ENCODE data around the gene EPN1. TPM values are rescaled to one million over a fixed set of nuclear protein-coding genes. Genes with fewer than 3 reads are reported as not detected.
A peak's percentile ranks its signal among the peaks of the same experiment; 100 is the strongest.

EPN1 gene
- total and polyA plus RNA-seq, 2 donors (not counting 1 experiment from before 2014, with no cell fraction given): 47.1 to 48.6 TPM

- H4K20me1 ChIP-seq (ENCODE audit: control insufficient read depth, extremely low read depth, insufficient read depth, low read length): peaks cover 2% of the 10 kb centered on the region
- H2AFZ ChIP-seq (ENCODE audit: low read length): no peak overlapping the region
- no peak overlapping the region for H3K4me3 ChIP-seq (replicated peaks in 1 of 4; ENCODE audit: control extremely low read depth in 1 of 4, insufficient read depth in 1 of 4, low read depth in 3 of 4, low read length in 4 of 4)
- no peaks in the 10 kb centered on the region for H3K9me3 ChIP-seq (ENCODE audit: control insufficient read depth, insufficient read depth, low read depth, low read length)
- peak overlapping the region; percentile 99 for H3K4me2 ChIP-seq (ENCODE audit: extremely low read depth, insufficient read depth, low read length)
- H3K36me3 ChIP-seq (ENCODE audit: control insufficient read depth, insufficient read depth, low read length): peaks cover 24% of the 10 kb centered on the region
- TF ChIP-seq EZH2 (IDR thresholded peaks at IDR 0.05; ENCODE audit: low read length, missing control alignments) (no peak), CTCF (conservative IDR thresholded peaks at IDR 0.05 in 1 of 2, IDR thresholded peaks at IDR 0.05 in 1 of 2; ENCODE audit: low read depth in 1 of 2, low read length in 2 of 2) (no peak)
- no peak overlapping the region for H3K9ac ChIP-seq (ENCODE audit: insufficient read depth, low read length)
- H3K27me3 ChIP-seq (ENCODE audit: control insufficient read depth, insufficient read depth, low read length): no peaks in the 10 kb centered on the region
- peaks cover 17% of the 10 kb centered on the region for H3K4me1 ChIP-seq (ENCODE audit: control insufficient read depth, extremely low read depth, insufficient read depth, low read length)
- DNase-seq (ENCODE audit: low read depth in 2 of 2): no peak
- H3K27ac ChIP-seq (ENCODE audit: insufficient read depth, low read length): no peak overlapping the region
- peaks cover 75% of the 10 kb centered on the region for H3K79me2 ChIP-seq (ENCODE audit: control insufficient read depth, insufficient read depth, low read length)
Measured at GRCh38 chr19:55677572-55678028, 2.6 kb downstream of the EPN1 start.

- no peak overlapping the region for H3K9ac ChIP-seq (ENCODE audit: insufficient read depth, low read length)
- H3K27ac ChIP-seq (ENCODE audit: insufficient read depth, low read length): no peak overlapping the region
- peaks cover 73% of the 10 kb centered on the region for H3K79me2 ChIP-seq (ENCODE audit: control insufficient read depth, insufficient read depth, low read length)
Measured at GRCh38 chr19:55678121-55678671, 3.2 kb downstream of the EPN1 start.

More at GRCh38 chr19:55678121-55678671, 3.2 kb downstream of the EPN1 start:
- no peak overlapping the region for H3K4me2 ChIP-seq (ENCODE audit: extremely low read depth, insufficient read depth, low read length)
- H2AFZ ChIP-seq (ENCODE audit: low read length): no peak overlapping the region
- no peaks in the 10 kb centered on the region for H3K9me3 ChIP-seq (ENCODE audit: control insufficient read depth, insufficient read depth, low read depth, low read length)
- H3K27me3 ChIP-seq (ENCODE audit: control insufficient read depth, insufficient read depth, low read length): no peaks in the 10 kb centered on the region
- TF ChIP-seq EZH2 (IDR thresholded peaks at IDR 0.05; ENCODE audit: low read length, missing control alignments) (no peak), CTCF (conservative IDR thresholded peaks at IDR 0.05 in 1 of 2, IDR thresholded peaks at IDR 0.05 in 1 of 2; ENCODE audit: low read depth in 1 of 2, low read length in 2 of 2) (no peak)
- H3K4me3 ChIP-seq (replicated peaks in 1 of 4; ENCODE audit: control extremely low read depth in 1 of 4, insufficient read depth in 1 of 4, low read depth in 3 of 4, low read length in 4 of 4): no peak overlapping the region
- DNase-seq (ENCODE audit: low read depth in 2 of 2): no peak
- peaks cover 2% of the 10 kb centered on the region for H4K20me1 ChIP-seq (ENCODE audit: control insufficient read depth, extremely low read depth, insufficient read depth, low read length)
- peaks cover 24% of the 10 kb centered on the region for H3K36me3 ChIP-seq (ENCODE audit: control insufficient read depth, insufficient read depth, low read length)
- peaks cover 17% of the 10 kb centered on the region for H3K4me1 ChIP-seq (ENCODE audit: control insufficient read depth, extremely low read depth, insufficient read depth, low read length)

Data from fibroblast of lung (primary cell).